Neuronal stem cell (in vitro differentiated cells): ENCODE measurements around the gene AGBL2.

Experiments used
- DNase-seq: peaks from one replicate; pipeline ENCODE4 v3.0.0-alpha.2; 2013; ENCODE audit warnings: low spot score
- H2AFZ ChIP-seq: one replicate; pipeline ENCODE4 v1.6.1; 2013; ENCODE audit warnings: mild to moderate bottlenecking, low read length, inconsistent platforms
- H2AK5ac ChIP-seq: 2 replicates; pipeline ENCODE4 v1.6.1; 2013; ENCODE audit warnings: low read depth, mild to moderate bottlenecking, inconsistent platforms, low read length, moderate library complexity, mixed read lengths
- H2BK120ac ChIP-seq: 2 replicates; pipeline ENCODE4 v1.6.1; 2013; ENCODE audit warnings: low read depth, mild to moderate bottlenecking, inconsistent platforms, low read length, moderate library complexity, mixed read lengths
- H2BK12ac ChIP-seq: one replicate; pipeline ENCODE4 v1.6.1; 2013; ENCODE audit warnings: low read length, inconsistent platforms
- H2BK15ac ChIP-seq: 2 replicates; pipeline ENCODE4 v1.6.1; 2013; ENCODE audit warnings: mild to moderate bottlenecking, low read length, inconsistent platforms, mixed read lengths
- H2BK5ac ChIP-seq: one replicate; pipeline ENCODE4 v1.6.1; 2013; ENCODE audit warnings: inconsistent platforms, mild to moderate bottlenecking, low read length, moderate library complexity
- H3K14ac ChIP-seq: one replicate; pipeline ENCODE4 v1.6.1; 2013; ENCODE audit warnings: low read length, inconsistent platforms
- H3K18ac ChIP-seq: 2 replicates; pipeline ENCODE4 v1.6.1; 2013; ENCODE audit warnings: low read length, inconsistent platforms
- H3K23ac ChIP-seq: 2 replicates; pipeline ENCODE4 v1.6.1; 2013; ENCODE audit warnings: low read depth, mild to moderate bottlenecking, mixed read lengths, low read length, inconsistent platforms; ENCODE audit not compliant: poor library complexity
- H3K27ac ChIP-seq: replicated peaks from 3 replicates; pipeline ENCODE4 v1.5.1; 2013; ENCODE audit warnings: low read length, inconsistent platforms
- H3K27me3 ChIP-seq, 3 experiments: 2 replicates each; pipeline ENCODE4 v1.6.1; 2013; ENCODE audit warnings: low read length in 3 of 3, mild to moderate bottlenecking in 2 of 3, inconsistent platforms in 1 of 3, low read depth in 1 of 3, mixed read lengths in 1 of 3, moderate library complexity in 1 of 3; ENCODE audit not compliant: control insufficient read depth in 3 of 3, insufficient read depth in 3 of 3
- H3K36me3 ChIP-seq, 2 donors: replicated peaks in 1 of 2; 2 replicates each; pipeline ENCODE4 v1.6.1; 2013; ENCODE audit warnings: low read length in 2 of 2; ENCODE audit not compliant: control insufficient read depth in 2 of 2, insufficient read depth in 2 of 2
- H3K4ac ChIP-seq: 2 replicates; pipeline ENCODE4 v1.6.1; 2013; ENCODE audit warnings: inconsistent platforms, mild to moderate bottlenecking, low read length, moderate library complexity
- H3K4me1 ChIP-seq, 2 donors: 1 replicate in 1 of 2; 2 replicates in 1 of 2; pipeline ENCODE4 v1.6.1; 2013; ENCODE audit warnings: low read length in 2 of 2, low read depth in 1 of 2; ENCODE audit not compliant: control insufficient read depth in 2 of 2, insufficient read depth in 1 of 2
- H3K4me2 ChIP-seq: one replicate; pipeline ENCODE4 v1.6.1; 2013; ENCODE audit warnings: mild to moderate bottlenecking, low read length, inconsistent platforms; ENCODE audit not compliant: insufficient read depth, poor library complexity, severe bottlenecking
- H3K4me3 ChIP-seq, 2 donors: 2 replicates each; pipeline ENCODE4 v1.5.1; 2013; ENCODE audit warnings: low read length in 2 of 2, mild to moderate bottlenecking in 2 of 2, inconsistent platforms in 1 of 2, moderate library complexity in 1 of 2
- H3K79me1 ChIP-seq: one replicate; pipeline ENCODE4 v1.6.1; 2013; ENCODE audit warnings: low read depth, mild to moderate bottlenecking, inconsistent platforms, low read length, moderate library complexity
- H3K9ac ChIP-seq: one replicate; pipeline ENCODE4 v1.6.1; 2013; ENCODE audit warnings: mild to moderate bottlenecking, low read depth, low read length, inconsistent platforms; ENCODE audit not compliant: poor library complexity
- H3K9me3 ChIP-seq, 2 donors: replicated peaks in 1 of 2; 2 replicates each; pipeline versions ENCODE3 to v1.6.1; 2013; ENCODE audit warnings: low read length in 2 of 2, mild to moderate bottlenecking in 2 of 2, inconsistent platforms in 1 of 2, low read depth in 1 of 2, mixed read lengths in 1 of 2, moderate library complexity in 1 of 2; ENCODE audit not compliant: control insufficient read depth in 2 of 2, insufficient read depth in 1 of 2
- H4K8ac ChIP-seq: one replicate; pipeline ENCODE4 v1.6.1; 2013; ENCODE audit warnings: low read depth, mild to moderate bottlenecking, inconsistent platforms, low read length, moderate library complexity
- H4K91ac ChIP-seq: one replicate; pipeline ENCODE4 v1.6.1; 2013; ENCODE audit warnings: low read length, low read depth, mild to moderate bottlenecking, inconsistent platforms; ENCODE audit not compliant: poor library complexity
- WGBS, 2 donors: extraction: QIAGEN DNeasy Blood & Tissue Kit; methylation state at CpG; one replicate each; pipeline ENCODE4 v1.1.7; 2013; ENCODE audit warnings: missing lambda C conversion rate in 2 of 2, mixed read lengths in 1 of 2; ENCODE audit not compliant: insufficient read length in 2 of 2, insufficient replicate concordance in 1 of 2; ENCODE audit errors: extremely low coverage in 2 of 2; 5-methylcytosine and 5-hydroxymethylcytosine counted together

The AGBL2 gene

DNA sequence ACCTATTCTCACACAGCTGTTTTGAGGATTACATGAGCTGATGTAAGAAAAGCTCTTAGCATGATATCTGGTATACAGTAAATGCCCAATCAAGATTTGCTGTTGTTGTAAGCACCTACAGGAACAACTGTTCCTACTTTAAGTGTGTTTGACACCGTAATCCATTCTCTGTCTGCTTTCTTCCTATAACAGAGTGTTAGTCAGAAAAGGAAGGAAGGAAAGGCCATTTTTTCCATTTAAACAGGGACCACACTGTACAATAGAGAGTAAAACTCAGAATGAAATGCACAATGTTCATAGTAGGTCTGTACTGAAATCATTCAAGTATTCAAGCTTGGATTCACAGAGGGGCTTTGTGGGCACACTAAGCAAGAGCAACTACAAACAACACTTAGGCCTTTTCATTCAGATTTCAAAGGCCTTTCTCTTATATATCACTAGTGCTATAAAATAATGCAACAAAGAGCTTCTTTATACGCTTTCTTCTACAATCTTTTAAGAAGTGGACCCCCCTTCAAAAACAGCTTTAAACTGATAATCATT lies 94.3 kb downstream of the AGBL2 start:
- no peak overlapping the region for H3K23ac ChIP-seq
- H3K9me3 ChIP-seq = no peaks in the 10 kb centered on the region
- H2AK5ac ChIP-seq = no peak overlapping the region
- H2BK5ac ChIP-seq = no peak overlapping the region
- H3K14ac ChIP-seq = no peak overlapping the region
- no peaks in the 10 kb centered on the region for H3K79me1 ChIP-seq
- H3K27ac ChIP-seq = no peak overlapping the region
- no peak overlapping the region for H4K8ac ChIP-seq
- H3K18ac ChIP-seq = no peak overlapping the region
- H4K91ac ChIP-seq = no peak overlapping the region
- H3K27me3 ChIP-seq = no peaks in the 10 kb centered on the region
- H2BK15ac ChIP-seq = no peak overlapping the region
- H3K36me3 ChIP-seq = peaks cover 22 to 90% of the 10 kb centered on the region in 2 donors
- no peak for DNase-seq
- H3K9ac ChIP-seq = no peak overlapping the region
- no peak overlapping the region for H3K4me3 ChIP-seq
- no peak overlapping the region for H2BK12ac ChIP-seq
- no CpG with 5 or more reads among the region's 2 CpGs for WGBS, 2 donors
- H2AFZ ChIP-seq = no peak overlapping the region
- no peak overlapping the region for H2BK120ac ChIP-seq
- no peak overlapping the region for H3K4me2 ChIP-seq
- no peaks in the 10 kb centered on the region for H3K4me1 ChIP-seq
- H3K4ac ChIP-seq = no peak overlapping the region

DNA sequence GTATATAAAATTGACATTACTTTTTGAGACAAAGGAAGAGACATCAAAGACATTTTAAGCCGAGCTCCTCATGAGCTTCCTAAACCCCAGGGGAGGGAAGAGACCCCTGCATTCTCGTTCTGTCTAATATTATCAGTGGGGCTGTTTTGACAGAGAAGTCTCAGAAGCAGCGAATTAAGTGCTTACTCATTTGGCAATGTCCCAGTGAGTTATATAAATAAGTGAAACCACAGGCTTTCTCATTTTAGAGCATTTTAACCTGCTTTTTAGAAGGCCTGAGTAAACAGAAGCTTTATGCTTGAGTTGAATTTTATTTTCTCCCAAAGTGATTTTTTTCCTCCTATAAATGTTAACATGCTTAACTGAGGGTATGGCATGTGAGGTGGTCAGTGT lies 97.8 kb downstream of the AGBL2 start:
- H3K4ac ChIP-seq = no peak overlapping the region
- no peak overlapping the region for H2BK12ac ChIP-seq
- DNase-seq = no peak
- H3K9me3 ChIP-seq = no peaks in the 10 kb centered on the region
- H3K4me3 ChIP-seq = no peak overlapping the region
- H2BK120ac ChIP-seq = no peak overlapping the region
- no peak overlapping the region for H3K23ac ChIP-seq
- no peaks in the 10 kb centered on the region for H3K27me3 ChIP-seq
- no peaks in the 10 kb centered on the region for H3K79me1 ChIP-seq
- WGBS, 2 donors = no CpG with 5 or more reads among the region's 3 CpGs
- H3K36me3 ChIP-seq = peaks cover 12 to 56% of the 10 kb centered on the region in 2 donors
- H4K91ac ChIP-seq = no peak overlapping the region
- H2AK5ac ChIP-seq = no peak overlapping the region
- H4K8ac ChIP-seq = no peak overlapping the region
- no peak overlapping the region for H3K9ac ChIP-seq
- H2BK5ac ChIP-seq = no peak overlapping the region
- no peak overlapping the region for H3K14ac ChIP-seq
- no peak overlapping the region for H3K4me2 ChIP-seq
- H2AFZ ChIP-seq = no peak overlapping the region
- H3K27ac ChIP-seq = no peak overlapping the region
- no peak overlapping the region for H2BK15ac ChIP-seq
- no peak overlapping the region for H3K18ac ChIP-seq
- H3K4me1 ChIP-seq = no peaks in the 10 kb centered on the region

DNA sequence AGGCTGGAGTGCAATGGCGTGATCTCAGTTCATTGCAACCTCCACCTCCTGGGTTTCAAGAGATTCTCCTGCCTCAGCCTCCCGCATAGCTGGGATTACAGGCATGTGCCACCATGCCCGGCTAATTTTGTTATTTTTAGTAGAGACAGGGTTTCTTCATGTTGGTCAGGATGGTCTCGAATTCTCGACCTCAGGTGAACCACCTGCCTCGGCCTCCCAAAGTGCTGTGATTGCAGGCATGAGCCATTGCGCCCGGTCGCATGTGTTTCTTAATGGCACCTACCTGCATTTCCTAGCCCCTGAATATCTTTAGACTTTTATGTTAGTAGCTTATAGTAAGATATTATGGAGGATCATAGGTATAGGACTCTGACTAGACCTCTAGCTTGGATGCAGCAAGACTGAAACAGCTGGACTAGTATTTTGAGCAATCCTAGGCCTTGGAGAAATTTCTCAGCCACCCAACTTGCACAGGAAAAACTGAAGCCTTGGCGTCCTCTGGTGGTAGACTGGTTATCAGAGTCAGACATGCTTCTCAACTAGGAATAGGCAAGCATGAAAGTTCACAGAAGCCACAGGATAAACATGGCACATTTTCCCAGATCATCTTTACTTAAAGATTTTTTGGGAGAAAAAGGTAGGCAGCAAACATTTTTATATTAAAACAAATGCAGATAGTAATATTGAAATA lies 98.3 kb downstream of the AGBL2 start:
- H2AK5ac ChIP-seq = no peak overlapping the region
- H3K18ac ChIP-seq = no peak overlapping the region
- H3K23ac ChIP-seq = no peak overlapping the region
- no peak overlapping the region for H2BK15ac ChIP-seq
- no peak overlapping the region for H3K4ac ChIP-seq
- H3K4me1 ChIP-seq = no peaks in the 10 kb centered on the region
- H3K4me3 ChIP-seq = no peak overlapping the region
- H3K4me2 ChIP-seq = no peak overlapping the region
- H3K9ac ChIP-seq = no peak overlapping the region
- no peaks in the 10 kb centered on the region for H3K27me3 ChIP-seq
- H2BK5ac ChIP-seq = no peak overlapping the region
- H4K91ac ChIP-seq = no peak overlapping the region
- no peak overlapping the region for H3K14ac ChIP-seq
- H2BK12ac ChIP-seq = no peak overlapping the region
- no peak overlapping the region for H2BK120ac ChIP-seq
- no peak for DNase-seq
- no peak overlapping the region for H3K27ac ChIP-seq
- no peaks in the 10 kb centered on the region for H3K9me3 ChIP-seq
- peaks cover 12 to 50% of the 10 kb centered on the region in 2 donors for H3K36me3 ChIP-seq
- no CpG with 5 or more reads among the region's 10 CpGs for WGBS, 2 donors
- no peak overlapping the region for H2AFZ ChIP-seq
- no peaks in the 10 kb centered on the region for H3K79me1 ChIP-seq
- no peak overlapping the region for H4K8ac ChIP-seq

DNA sequence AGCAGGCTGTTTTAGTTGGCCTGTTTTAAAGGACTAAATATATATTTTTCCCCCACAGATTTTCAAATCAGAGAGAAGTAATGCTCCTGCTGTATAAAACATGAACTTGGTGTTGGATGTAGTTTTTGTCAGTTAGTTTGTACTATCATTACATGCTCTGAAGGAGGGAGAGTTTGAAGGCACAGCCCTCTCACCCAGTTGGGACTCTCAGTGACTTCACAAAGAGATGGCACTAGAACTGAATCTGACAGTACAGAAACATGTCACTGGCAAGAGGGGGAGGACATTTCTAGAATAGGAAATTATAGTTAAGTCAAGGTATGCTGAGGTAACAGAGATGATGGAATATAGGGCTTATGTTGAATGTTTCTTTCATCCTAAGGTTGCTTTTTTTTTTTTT lies 99.9 kb downstream of the AGBL2 start:
- Histone ChIP-seq H3K18ac (no peak overlapping the region), H3K9me3 (no peaks in the 10 kb centered on the region), H4K8ac (no peak overlapping the region), H3K4me1 (no peaks in the 10 kb centered on the region), H3K9ac (no peak overlapping the region), H3K4ac (no peak overlapping the region), H3K27ac (no peak overlapping the region), H3K79me1 (no peaks in the 10 kb centered on the region), H2BK12ac (no peak overlapping the region), H3K36me3 (peaks cover 7 to 46% of the 10 kb centered on the region in 2 donors), H4K91ac (no peak overlapping the region), H2BK120ac (no peak overlapping the region), H3K4me2 (no peak overlapping the region), H2AK5ac (no peak overlapping the region), H2BK5ac (no peak overlapping the region), H3K27me3 (no peaks in the 10 kb centered on the region), H3K14ac (no peak overlapping the region), H2AFZ (no peak overlapping the region), H2BK15ac (no peak overlapping the region), H3K23ac (no peak overlapping the region), H3K4me3 (no peak overlapping the region)
- DNase-seq = no peak
